Fibroblast of skin of right quadriceps (primary cell): ENCODE measurements around the gene HOXA4.

ENCODE experiments used
- DNase-seq: peaks from one replicate; pipeline ENCODE4 v3.0.0-alpha.2; 2013

The HOXA4 gene

DNA sequence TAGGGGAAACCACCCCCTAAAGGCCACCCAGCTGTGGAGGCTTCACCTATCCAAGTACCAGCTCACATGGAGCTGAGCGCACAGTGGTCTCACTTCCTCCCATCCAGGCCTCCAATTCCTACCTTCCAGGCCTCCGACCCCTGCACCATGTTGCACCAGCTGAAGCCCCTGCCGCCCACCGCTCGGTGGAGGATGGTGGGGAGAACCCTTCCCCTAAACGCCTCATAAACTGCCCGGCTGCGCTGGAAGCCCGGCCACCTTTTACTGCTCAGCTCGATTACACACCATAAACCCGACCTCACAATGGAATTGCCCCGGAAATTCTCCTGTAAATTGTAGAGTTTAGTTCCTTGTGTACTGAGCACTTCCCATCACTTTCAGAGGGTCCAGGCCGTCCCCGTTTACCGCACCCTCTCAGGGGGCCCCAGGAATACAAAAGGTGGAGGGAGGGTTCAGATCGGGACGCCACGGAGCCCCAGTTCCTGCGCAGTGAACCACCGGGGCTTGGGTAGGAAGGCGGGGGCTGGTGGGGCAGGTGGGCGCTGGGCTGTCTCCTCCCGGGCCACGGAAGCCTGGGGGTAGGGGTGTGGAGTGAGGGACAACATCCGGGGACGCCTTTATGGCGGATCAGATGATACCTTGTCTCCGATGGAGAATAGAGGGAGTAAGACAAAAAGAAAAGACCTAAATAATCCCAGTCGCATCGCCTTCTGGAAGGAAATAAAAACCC lies 27.3 kb upstream of the HOXA4 start:
- DNase-seq, result no peak

DNA sequence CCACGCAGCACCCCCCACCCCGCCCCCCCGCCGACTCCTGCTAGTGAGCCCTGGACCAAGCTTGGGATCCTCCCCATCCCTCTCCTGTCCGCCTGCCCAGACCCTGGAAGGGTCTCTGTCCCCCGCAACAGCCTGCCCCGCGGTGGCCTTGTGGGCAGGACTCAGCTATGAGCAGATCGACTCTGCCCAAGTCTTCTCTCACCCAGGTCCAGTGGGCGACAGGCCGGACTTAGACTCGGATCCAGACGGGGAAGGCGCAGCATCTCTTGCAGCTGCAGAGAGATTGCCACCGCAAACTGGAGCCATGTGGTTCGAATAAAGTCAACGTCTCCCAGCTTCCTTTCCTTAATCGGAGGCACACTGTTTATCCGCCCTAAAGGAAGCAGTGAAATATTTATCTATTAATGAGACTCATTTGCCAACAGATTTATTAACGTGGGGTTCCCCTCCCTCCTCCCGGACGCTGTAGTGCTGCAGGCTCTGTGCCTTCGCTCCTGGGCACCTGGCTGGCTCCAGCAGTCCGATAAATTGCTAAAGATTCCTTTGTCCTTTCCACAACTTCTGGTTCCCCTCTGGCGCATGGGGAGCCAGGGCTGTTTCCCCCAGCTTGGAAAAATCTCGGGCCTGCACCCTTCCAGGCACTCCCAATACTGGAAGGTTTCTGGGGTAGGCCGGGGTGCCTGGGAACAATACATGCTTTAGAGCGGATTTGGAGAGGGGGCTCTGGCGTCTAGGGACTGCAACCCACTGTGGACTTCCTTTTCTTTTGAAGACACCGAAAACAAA lies 26.6 kb upstream of the HOXA4 start:
- peak; percentile 50 for DNase-seq

DNA sequence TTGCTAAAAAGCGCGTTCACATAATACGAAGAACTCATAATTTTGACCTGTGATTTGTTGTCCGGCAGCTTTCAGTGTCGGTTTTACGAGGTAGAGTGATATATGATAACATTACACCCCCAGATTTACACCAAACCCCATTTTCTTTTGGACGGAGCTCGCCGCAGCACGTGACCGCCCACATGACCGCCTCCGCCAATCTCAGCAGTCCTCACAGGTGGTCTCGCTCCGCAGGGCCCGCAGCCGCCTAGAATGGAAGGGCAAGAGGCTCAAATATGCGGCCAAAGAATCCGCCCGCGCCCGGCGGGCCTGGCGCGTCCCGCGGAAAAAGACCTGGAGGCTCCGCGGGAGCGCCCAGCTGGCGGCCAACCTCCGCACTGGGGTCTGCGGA lies 25.9 kb upstream of the HOXA4 start, which contains the start of gene HOXA7:
TSS of gene HOXA7 (minus strand) at position 168 of the 391 bp plus-strand sequence. CDS start at position 38, 130 bp downstream.
- DNase-seq, result peak; percentile 78

DNA sequence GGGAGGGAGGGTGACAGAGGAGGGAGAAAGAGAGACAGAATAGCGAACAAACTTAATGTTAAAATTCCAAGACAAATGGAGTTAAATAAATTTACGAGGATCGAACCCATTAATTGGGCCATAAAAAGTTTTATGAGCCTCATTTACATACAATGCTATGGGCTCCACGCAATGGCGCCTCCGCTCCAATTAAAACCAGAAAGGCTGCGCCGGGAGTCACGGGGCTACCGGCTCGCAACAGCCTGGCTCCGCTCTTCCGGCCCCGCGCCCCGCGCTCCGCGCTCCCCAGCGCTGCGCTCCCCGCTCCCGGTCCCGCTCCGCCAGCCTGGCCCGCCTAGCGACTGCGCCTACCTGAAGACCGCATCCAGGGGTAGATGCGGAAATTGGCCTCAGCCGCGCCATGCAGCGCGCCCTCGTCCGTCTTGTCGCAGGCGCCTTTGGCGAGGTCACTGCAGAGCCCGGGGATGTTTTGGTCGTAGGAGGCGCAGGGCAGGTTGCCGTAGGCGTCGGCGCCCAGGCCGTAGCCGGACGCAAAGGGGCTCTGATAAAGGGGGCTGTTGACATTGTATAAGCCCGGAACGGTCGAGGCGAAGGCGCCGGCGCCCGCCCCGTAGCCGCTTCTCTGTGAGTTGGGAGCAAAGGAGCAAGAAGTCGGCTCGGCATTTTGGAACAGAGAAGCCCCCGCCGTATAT lies 25.4 kb upstream of the HOXA4 start:
- peak; percentile 35 for DNase-seq

DNA sequence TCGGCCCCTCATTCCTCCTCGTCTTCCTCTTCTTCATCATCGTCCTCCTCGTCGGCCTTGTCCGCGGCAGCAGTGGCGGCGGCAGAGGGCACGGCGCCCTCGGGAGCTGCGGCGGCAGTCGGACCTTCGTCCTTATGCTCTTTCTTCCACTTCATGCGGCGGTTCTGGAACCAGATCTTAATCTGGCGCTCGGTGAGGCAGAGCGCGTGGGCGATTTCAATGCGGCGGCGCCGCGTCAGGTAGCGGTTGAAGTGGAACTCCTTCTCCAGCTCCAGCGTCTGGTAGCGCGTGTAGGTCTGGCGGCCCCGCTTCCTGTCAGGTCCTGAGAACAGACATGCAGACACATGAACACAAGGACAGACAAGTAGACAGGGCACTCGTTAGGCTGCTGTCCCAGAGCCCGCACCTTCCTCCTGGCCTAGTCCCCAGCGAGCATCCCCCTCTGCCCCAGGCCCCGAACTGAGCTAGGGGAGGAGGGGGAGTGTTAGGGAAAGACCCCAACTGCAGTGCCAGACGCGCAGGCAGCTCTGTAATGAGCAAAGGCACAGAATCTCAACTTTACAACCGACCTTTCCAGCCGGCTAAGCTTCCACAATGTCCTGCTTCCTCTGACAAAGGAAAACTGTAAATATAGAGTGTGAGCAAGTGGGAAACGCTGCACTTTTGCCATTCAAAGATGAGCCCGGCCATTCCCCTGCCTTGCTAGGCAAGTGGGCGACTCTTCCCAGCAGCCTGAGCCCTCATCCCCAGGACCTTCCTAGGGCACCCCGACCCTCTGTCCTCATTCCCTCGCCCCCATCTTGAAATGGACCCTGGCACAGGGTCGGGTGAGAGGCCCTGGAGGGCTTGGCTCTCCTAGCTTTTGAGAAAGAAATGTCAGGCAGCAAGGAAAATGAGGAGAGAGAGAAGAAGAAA lies 24.6 kb upstream of the HOXA4 start:
- DNase-seq, result no peak

DNA sequence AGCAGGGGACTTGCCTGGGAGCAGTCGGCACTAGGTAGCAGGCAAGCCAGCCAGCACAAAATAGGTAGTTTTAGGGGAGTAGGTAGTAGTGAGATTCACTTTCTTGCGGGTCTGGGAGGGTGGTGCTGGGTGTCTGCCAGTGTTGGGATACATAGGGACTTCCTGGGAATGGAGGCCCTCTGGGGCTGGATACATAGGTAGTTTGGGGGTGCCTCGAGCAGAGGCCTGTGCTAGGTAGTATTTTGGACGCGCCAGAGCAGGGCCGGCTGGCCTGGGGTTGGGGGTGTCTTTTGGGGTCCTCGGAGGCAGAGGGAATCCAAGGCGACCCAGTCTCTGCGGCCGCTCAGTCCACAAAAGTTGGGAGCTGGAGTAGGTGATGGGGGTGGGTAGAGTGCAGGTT lies 23.8 kb upstream of the HOXA4 start:
- no peak for DNase-seq

GRCh38 chr7:27153526-27153925 lies 23.0 kb upstream of the HOXA4 start:
- DNase-seq, result no peak

DNA sequence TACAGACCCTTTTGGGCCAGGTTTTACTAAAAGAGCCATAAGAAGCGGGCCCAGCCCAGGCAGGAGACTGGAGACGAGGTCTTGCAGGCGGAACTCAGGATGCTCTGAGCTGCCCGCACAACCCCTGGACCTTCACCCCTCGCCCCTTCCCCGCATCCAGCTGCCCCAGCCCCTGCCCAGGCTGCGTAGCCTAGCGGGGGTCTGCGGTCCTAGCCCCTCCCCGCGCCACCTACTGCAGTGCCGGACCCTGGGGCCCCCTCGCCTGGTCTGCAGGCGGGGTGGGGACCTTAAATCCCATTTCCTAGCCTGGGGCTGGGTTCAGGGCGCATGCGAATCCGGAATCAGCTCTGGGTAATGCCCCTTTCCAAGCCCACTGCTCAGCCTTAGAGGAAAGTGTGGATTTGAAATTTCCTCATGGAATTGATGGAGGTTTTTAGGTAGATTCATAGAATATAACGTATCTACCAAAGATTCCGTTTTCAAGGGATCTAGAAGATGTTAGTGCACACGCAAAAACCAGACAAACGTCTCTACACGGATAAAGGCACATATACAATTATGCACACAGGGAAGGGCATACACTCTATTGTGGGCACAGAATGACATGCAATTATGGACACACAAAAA lies 22.4 kb upstream of the HOXA4 start:
- no peak for DNase-seq

DNA sequence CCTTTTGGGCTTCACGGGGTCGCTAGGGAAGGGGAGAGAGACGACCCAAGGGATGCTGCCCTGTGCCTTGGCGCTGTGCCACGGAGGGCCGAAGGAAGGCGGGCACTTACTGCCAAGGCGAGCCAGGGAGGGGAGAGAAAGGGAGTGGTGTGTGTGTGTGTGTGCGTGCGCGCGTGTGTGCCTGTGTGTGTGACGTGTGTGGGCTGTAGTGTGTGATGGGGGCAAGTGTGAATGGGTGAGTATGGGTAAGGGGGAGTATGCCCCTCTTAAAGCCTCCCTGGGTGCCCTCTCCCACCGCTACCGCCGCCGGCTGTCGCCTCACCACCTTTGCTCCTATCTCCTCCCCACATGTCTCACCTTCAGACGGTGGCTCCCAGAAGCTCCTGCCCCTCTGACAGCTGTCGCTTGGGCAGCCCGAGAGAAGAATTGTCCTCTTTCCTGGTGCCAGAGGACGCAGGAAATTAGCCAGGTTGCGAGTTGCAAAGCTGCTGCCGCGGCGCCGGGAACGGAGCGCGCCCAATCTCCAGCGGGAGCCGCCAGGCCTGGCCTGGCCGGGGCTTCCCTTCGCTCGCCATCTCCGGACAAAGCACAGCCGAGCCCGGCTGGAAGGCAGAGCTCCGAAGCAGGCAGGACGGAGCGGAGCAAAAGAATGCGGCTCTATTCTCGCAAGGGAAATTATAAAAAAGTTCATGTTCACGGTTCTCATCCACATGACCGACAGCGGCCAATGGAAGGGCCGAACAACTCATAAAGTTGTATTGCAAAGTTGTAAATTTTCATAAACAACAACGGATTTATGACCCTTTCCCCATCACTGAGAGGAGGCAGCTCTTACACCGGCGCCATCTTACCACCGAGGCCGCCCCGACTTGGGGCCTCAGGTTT lies 21.6 kb upstream of the HOXA4 start, which contains the start of gene HOXA3:
TSS of gene HOXA3 (minus strand) at position 653 of the 885 bp plus-strand sequence. CDS start 41,943 bp downstream, outside the sequence.
- DNase-seq, result peak; percentile 88

DNA sequence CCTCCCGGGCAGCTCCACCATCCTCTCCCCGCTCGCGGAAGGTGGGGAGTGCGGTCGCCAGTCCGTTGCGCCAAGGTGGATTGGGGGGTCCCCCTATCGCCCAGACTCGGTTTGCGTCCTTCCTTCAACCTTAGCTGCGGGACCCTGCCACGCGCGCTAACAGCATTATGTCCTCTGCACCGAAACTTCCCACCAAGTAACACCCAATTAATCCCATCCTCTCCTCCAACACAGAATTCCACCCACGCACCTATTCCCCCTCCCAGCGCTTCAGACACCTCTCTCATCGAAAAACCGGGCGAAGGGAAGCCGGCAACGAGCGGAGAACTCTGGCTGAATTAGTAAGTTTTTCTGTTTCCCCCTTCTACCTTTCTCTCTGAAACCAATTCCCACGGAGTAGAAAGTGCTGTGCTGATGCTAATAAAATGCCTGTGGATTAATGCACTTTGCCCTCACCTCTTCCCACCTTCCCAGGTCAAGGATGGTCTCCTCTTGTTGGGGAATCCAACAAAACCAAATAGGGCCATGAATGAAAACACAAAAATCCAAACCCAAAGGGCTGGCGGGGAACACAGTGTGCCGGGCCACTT lies 20.9 kb upstream of the HOXA4 start:
- DNase-seq, result no peak

GRCh38 chr7:27150568-27151340 lies 20.2 kb upstream of the HOXA4 start:
- peak; percentile 82 for DNase-seq

GRCh38 chr7:27149842-27150567 lies 19.4 kb upstream of the HOXA4 start:
- no peak for DNase-seq

GRCh38 chr7:27148756-27149641 lies 18.4 kb upstream of the HOXA4 start:
- peak; percentile 26 for DNase-seq

- no peak for DNase-seq
These were observed 17.6 kb upstream of the HOXA4 start for GRCh38 chr7:27148031-27148755.

DNA sequence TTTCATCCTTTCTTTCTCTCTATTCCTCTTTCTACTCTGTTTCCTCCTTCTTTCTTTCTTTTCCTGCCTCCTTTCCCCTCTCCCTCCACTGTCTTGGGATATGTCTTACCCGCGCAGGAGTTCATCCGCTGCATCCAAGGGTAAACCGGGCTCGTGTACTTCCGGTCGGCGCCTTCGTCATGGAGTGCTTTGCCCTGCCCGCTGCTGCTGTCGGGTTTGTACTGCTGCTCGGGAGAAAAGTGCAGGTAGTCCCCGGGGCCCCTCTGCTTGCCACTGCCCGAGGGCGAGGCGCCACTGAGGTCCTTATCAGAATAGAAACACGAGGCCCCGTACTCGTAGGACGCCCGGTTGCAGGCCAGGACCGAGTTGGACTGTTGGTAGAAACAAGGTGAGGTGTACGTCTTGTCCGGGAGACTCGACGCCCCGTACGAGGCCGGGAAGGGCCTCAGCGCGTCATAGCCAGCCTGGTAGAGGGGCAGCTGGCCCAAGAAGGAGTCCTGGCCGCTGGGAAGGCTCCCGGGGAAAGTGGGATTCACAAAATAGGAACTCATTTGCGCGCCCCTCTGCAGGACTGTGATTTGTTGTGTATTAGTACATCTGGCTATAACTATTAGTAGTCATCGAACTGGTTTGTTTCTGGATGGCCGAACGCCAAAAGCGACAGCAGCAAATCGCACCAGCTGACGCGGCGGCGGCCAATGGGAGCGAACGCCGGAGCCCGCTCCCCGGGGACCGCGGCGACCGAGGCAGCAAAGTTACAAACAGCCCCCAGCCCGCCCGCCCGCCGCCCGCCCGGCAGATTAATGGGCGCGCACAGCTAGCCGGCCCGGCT lies 16.9 kb upstream of the HOXA4 start, which contains the start of gene HOXA6:
TSS of gene HOXA6 (minus strand) at position 576 of the 832 bp plus-strand sequence. CDS start at position 551, 25 bp downstream.
- DNase-seq, result peak; percentile 45
